MM.1S (cell line): ENCODE results near the gene FOXJ1.

Experiments
- CTCF ChIP-seq: fragments of 300-600 bp; sonication (generic); IDR thresholded peaks from 2 replicates; pipeline ENCODE4 v1.5.1; 2016; ENCODE audit warnings: antibody characterized with exemption, low read length, mixed read lengths
- EZH2 ChIP-seq: fragments of 300-600 bp; sonication (generic); optimal IDR thresholded peaks from 2 replicates; pipeline ENCODE3; 2017; ENCODE audit warnings: low read depth, mild to moderate bottlenecking, antibody characterized with exemption, low read length, mixed read lengths
- EZH2phosphoT487 ChIP-seq: fragments of 300-600 bp; sonication (generic); IDR thresholded peaks from 2 replicates; pipeline ENCODE4 v1.6.1; 2018; ENCODE audit warnings: antibody characterized with exemption, low read length

GRCh38 chr17:76153202-76153601, 12.2 kb upstream of the FOXJ1 start:
- TF ChIP-seq CTCF (no peak), EZH2 (no peak), EZH2phosphoT487 (no peak)
